ENCODE data around the gene DGKQ.

Gene DGKQ

GRCh38 chr4:965048-965765 is 8.2 kb downstream of the DGKQ start:
- Histone ChIP-seq H3K27me3 (no peaks in the 10 kb centered on the region), H3K27ac (no peak overlapping the region), H3K9ac (no peak overlapping the region), H3K4me3 (no peak overlapping the region), H3K4me1 (peaks cover 5 to 14% (median 13%) of the 10 kb centered on the region in 10 experiments; a peak in 18 of 20 replicates), H3K9me3 (replicated peaks in 1 of 11) (no peaks in the 10 kb centered on the region), H3K36me3 (peaks cover 52 to 90% (median 75%) of the 10 kb centered on the region in 11 experiments), H3K4me2 (no peak overlapping the region), H4K20me1 (peaks cover 0 to 92% (median 32%) of the 10 kb centered on the region in 11 experiments; a peak in 20 of 22 replicates)
- TF ChIP-seq Cebpa-rat (IDR thresholded peaks at IDR 0.05) = no peak

DNA sequence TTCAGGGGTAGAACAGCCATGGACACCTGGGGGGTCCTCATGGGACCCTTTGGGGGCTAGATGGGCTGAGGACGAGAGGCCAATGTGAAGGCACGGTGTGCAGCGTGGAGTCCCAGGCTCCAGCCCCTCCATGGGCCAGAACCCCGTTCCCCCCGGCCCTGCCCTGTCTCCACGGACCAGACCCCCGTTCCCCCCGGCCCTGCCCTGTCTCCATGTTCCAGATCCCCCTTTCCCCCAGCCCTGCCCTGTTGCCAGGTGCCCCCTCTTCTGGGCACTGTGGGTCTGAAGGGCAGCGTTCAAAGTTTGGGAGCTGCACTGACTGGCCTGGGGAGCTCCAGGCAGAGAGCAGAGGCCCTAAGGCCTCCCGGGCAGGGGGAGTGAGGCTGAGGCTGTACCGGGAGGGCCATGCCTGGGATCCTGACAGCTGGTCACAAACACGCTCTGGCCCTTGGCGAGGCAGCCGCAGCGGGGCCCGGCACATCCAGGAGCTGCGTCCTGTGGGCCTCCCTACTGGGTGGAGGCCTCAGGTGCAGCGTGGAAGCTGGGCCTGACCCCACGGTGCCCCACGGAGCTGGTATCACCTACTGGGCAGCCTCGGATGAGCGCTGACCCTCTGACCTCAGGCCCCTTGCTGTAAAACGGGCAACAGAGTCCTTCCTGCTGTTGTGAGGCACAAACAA is 8.9 kb downstream of the DGKQ start:
- no peak overlapping the region for H3K4me2 ChIP-seq
- peaks cover 0 to 92% (median 32%) of the 10 kb centered on the region in 11 experiments; a peak in 19 of 22 replicates for H4K20me1 ChIP-seq
- TF ChIP-seq Cebpa-rat (IDR thresholded peaks at IDR 0.05) = no peak
- no peak overlapping the region for H3K27ac ChIP-seq
- H3K9ac ChIP-seq = no peak overlapping the region
- H3K27me3 ChIP-seq = no peaks in the 10 kb centered on the region
- H3K9me3 ChIP-seq (replicated peaks in 1 of 11) = no peaks in the 10 kb centered on the region
- no peak overlapping the region for H3K4me3 ChIP-seq
- H3K4me1 ChIP-seq = peaks cover 0 to 13% (median 11%) of the 10 kb centered on the region in 10 experiments; a peak in 11 of 20 replicates
- peaks cover 56 to 94% (median 79%) of the 10 kb centered on the region in 11 experiments for H3K36me3 ChIP-seq

DNA sequence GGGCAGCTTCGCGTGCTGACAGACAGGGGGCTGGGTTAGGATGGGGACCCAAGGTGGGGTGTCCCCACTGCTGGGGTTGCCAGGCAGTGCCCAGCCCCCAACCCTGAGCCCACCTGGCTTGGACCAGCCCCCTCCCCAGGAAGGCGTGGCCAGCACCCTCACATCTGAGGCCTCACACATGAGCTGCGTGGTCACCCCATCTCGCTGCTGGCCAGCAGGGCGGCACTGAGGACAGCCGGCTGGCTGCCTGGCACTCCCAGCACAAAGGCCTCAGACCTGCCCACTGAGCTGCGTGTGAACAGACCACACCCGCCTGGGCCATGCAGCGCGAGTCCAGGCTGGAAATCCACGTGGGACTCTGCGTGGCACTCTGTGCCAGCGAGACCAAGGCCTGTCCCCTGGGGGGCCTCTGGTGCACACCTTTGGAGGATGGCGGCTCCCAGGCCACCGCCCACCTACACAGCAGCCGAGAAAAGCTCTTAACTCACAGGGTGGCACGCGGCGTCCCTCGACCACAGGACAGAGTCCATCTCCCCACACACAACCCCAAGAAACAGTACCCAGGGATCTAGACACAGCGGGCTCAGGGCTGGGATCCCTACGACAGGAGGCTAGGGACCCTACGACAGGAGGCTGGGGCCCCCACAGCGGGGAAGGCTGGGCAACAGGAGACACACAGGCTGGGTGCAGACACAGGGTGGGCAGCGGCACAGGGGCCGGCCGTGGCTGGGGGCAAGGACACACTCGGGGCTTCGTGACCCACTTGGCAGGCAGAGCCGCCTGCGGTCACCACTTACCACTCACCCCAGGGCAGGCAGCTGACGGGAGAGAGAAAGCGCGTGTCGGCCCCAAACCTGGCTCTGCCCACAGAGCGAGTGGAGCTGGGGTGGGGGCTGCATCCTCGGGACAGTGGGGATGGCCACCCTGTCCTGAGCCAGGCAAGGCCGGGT is 9.8 kb downstream of the DGKQ start:
- no peaks in the 10 kb centered on the region for H3K27me3 ChIP-seq
- no peak overlapping the region for H3K27ac ChIP-seq
- H3K4me3 ChIP-seq = no peak overlapping the region
- no peaks in the 10 kb centered on the region for H3K9me3 ChIP-seq (replicated peaks in 1 of 11)
- TF ChIP-seq Cebpa-rat (IDR thresholded peaks at IDR 0.05) = no peak
- H3K4me2 ChIP-seq = no peak overlapping the region
- H3K36me3 ChIP-seq = peaks cover 65 to 96% (median 87%) of the 10 kb centered on the region in 11 experiments
- H3K9ac ChIP-seq = peak overlapping the region in 1 of 11 experiments; percentile 18; a peak in 2 of 22 replicates
- H4K20me1 ChIP-seq = peaks cover 0 to 92% (median 27%) of the 10 kb centered on the region in 11 experiments; a peak in 18 of 22 replicates
- peaks cover 0 to 4% (median 3%) of the 10 kb centered on the region in 10 experiments; a peak in 9 of 20 replicates for H3K4me1 ChIP-seq

- Histone ChIP-seq H3K4me2 (no peak overlapping the region), H3K9me3 (replicated peaks in 1 of 11) (no peaks in the 10 kb centered on the region), H3K27ac (no peak overlapping the region), H3K9ac (no peak overlapping the region), H3K4me1 (no peaks in the 10 kb centered on the region), H3K36me3 (peaks cover 66 to 100% (median 96%) of the 10 kb centered on the region in 11 experiments), H3K4me3 (no peak overlapping the region), H3K27me3 (no peaks in the 10 kb centered on the region), H4K20me1 (peaks cover 0 to 95% (median 32%) of the 10 kb centered on the region in 11 experiments; a peak in 15 of 22 replicates)
- TF ChIP-seq Cebpa-rat (IDR thresholded peaks at IDR 0.05) = no peak
These were observed 10.8 kb downstream of the DGKQ start for GRCh38 chr4:962231-963208.

- Histone ChIP-seq H3K4me2 (no peak overlapping the region), H3K4me1 (no peaks in the 10 kb centered on the region), H3K9ac (no peak overlapping the region), H4K20me1 (peaks cover 0 to 98% (median 35%) of the 10 kb centered on the region in 11 experiments; a peak in 15 of 22 replicates), H3K27me3 (no peaks in the 10 kb centered on the region), H3K36me3 (peaks cover 63 to 95% (median 90%) of the 10 kb centered on the region in 11 experiments), H3K4me3 (no peak overlapping the region), H3K27ac (no peak overlapping the region), H3K9me3 (replicated peaks in 1 of 11) (no peaks in the 10 kb centered on the region)
- no peak for TF ChIP-seq Cebpa-rat (IDR thresholded peaks at IDR 0.05)
These were observed 11.8 kb downstream of the DGKQ start for GRCh38 chr4:961351-962230.

DNA sequence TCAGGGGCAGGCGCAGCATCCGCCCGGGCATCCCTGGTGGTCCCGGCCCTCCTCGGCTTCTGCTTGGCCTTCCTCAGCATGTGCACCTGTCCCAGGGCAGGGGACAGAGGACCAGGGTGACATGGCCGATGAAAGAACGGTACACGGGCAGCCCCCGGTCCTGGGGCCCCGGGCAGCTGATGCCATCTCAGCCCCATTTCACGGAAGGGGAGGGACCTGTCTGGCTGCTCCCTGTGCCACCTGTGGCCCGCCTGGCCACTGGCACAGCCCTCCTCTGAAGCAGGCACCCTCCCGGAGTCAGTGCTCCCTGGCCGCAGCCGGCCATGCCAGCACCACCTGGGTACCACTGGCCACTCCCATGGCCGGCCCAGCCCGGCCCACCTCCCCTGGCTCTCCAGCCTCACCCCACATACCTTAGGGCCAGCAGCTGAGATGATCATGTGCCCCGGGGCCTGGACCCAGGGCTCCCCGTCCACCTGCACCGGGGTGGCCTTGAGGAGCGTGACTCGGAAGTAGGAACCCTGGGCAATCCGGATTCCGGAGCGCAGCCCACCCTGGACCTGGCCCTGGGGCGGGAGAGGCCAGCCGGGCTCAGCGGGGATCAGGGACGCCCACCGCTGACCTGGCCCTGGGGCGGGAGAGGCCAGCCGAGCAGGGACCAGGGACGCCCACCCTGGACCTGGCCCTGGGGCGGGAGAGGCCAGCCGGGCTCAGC is 12.6 kb downstream of the DGKQ start:
- H3K27ac ChIP-seq = no peak overlapping the region
- H3K4me1 ChIP-seq = no peaks in the 10 kb centered on the region
- TF ChIP-seq Cebpa-rat (IDR thresholded peaks at IDR 0.05) = no peak
- no peak overlapping the region for H3K9ac ChIP-seq
- H3K4me3 ChIP-seq = no peak overlapping the region
- peaks cover 0 to 91% (median 33%) of the 10 kb centered on the region in 11 experiments; a peak in 15 of 22 replicates for H4K20me1 ChIP-seq
- no peaks in the 10 kb centered on the region for H3K9me3 ChIP-seq (replicated peaks in 1 of 11)
- H3K4me2 ChIP-seq = no peak overlapping the region
- H3K36me3 ChIP-seq = peaks cover 55 to 88% (median 82%) of the 10 kb centered on the region in 11 experiments
- H3K27me3 ChIP-seq = no peaks in the 10 kb centered on the region

- H3K27ac ChIP-seq = no peak overlapping the region
- H3K4me3 ChIP-seq = no peak overlapping the region
- H3K9me3 ChIP-seq (replicated peaks in 1 of 11) = no peaks in the 10 kb centered on the region
- peaks cover 0 to 91% (median 27%) of the 10 kb centered on the region in 11 experiments; a peak in 14 of 22 replicates for H4K20me1 ChIP-seq
- H3K36me3 ChIP-seq = peaks cover 49 to 88% (median 81%) of the 10 kb centered on the region in 11 experiments
- no peak overlapping the region for H3K4me2 ChIP-seq
- TF ChIP-seq Cebpa-rat (IDR thresholded peaks at IDR 0.05) = no peak
- H3K9ac ChIP-seq = no peak overlapping the region
- H3K4me1 ChIP-seq = no peaks in the 10 kb centered on the region
- H3K27me3 ChIP-seq = no peaks in the 10 kb centered on the region
These were observed 13.2 kb downstream of the DGKQ start for GRCh38 chr4:960140-960635.
